IPS DF 6.9 (cell line): Measurements from ENCODE around the gene CRIM1.

Experiments used
- DNase-seq: peaks from one replicate; pipeline ENCODE4 v3.0.0-alpha.2; 2013; ENCODE audit warnings: low read depth, low spot score
- H3K27ac ChIP-seq: one replicate; pipeline ENCODE4 v1.5.1; 2013; ENCODE audit warnings: low read length, control low read depth
- H3K27me3 ChIP-seq: 2 replicates; pipeline ENCODE4 v1.6.1; 2013; ENCODE audit warnings: mild to moderate bottlenecking, low read length; ENCODE audit not compliant: control insufficient read depth, insufficient read depth
- H3K36me3 ChIP-seq: 2 replicates; pipeline ENCODE4 v1.6.1; 2013; ENCODE audit warnings: low read length; ENCODE audit not compliant: control insufficient read depth, insufficient read depth
- H3K4me1 ChIP-seq: 2 replicates; pipeline ENCODE4 v1.6.1; 2013; ENCODE audit warnings: low read length; ENCODE audit not compliant: control insufficient read depth, insufficient read depth
- H3K4me3 ChIP-seq: 2 replicates; pipeline ENCODE4 v1.5.1; 2013; ENCODE audit warnings: mild to moderate bottlenecking, low read length
- H3K9me3 ChIP-seq: 2 replicates; pipeline ENCODE4 v1.6.1; 2013; ENCODE audit warnings: low read length, inconsistent platforms; ENCODE audit not compliant: control insufficient read depth, insufficient read depth
- WGBS: extraction: QIAGEN DNeasy Blood & Tissue Kit; methylation state at CpG from one replicate; pipeline ENCODE4 v1.1.7; 2013; ENCODE audit warnings: mixed read lengths, missing lambda C conversion rate; ENCODE audit not compliant: insufficient read length, insufficient coverage; 5-methylcytosine and 5-hydroxymethylcytosine counted together

The CRIM1 gene

GRCh38 chr2:36509075-36509474, 153.5 kb downstream of the CRIM1 start:
- no peaks in the 10 kb centered on the region for H3K9me3 ChIP-seq
- DNase-seq, result no peak

GRCh38 chr2:36511858-36512603, 156.5 kb downstream of the CRIM1 start:
- Histone ChIP-seq H3K4me1 (no peaks in the 10 kb centered on the region), H3K27me3 (no peaks in the 10 kb centered on the region), H3K9me3 (no peaks in the 10 kb centered on the region), H3K27ac (no peak overlapping the region), H3K36me3 (peaks cover 13% of the 10 kb centered on the region; the same call in 1 of the 2 replicates), H3K4me3 (no peak overlapping the region)
- no peak for DNase-seq
- no CpG with 5 or more reads among the region's 9 CpGs for WGBS

More at GRCh38 chr2:36509075-36509474, 153.5 kb downstream of the CRIM1 start:
- H3K27ac ChIP-seq, result no peak overlapping the region
- no peaks in the 10 kb centered on the region for H3K4me1 ChIP-seq
- H3K4me3 ChIP-seq, result no peak overlapping the region
- H3K27me3 ChIP-seq, result no peaks in the 10 kb centered on the region
- WGBS, result no CpG with 5 or more reads among the region's 6 CpGs
- H3K36me3 ChIP-seq, result peaks cover 9% of the 10 kb centered on the region; the same call in 1 of the 2 replicates

GRCh38 chr2:36512705-36513104, 157.1 kb downstream of the CRIM1 start:
- peaks cover 17% of the 10 kb centered on the region; the same call in 1 of the 2 replicates for H3K36me3 ChIP-seq
- WGBS, result no CpG with 5 or more reads among the region's 3 CpGs

GRCh38 chr2:36513661-36514060, 158.1 kb downstream of the CRIM1 start:
- Histone ChIP-seq H3K9me3 (no peaks in the 10 kb centered on the region), H3K4me1 (no peaks in the 10 kb centered on the region), H3K27me3 (no peaks in the 10 kb centered on the region), H3K36me3 (peaks cover 17% of the 10 kb centered on the region; the same call in 1 of the 2 replicates), H3K27ac (no peak overlapping the region), H3K4me3 (no peak overlapping the region)
- no CpG with 5 or more reads among the region's 2 CpGs for WGBS
- no peak for DNase-seq

More at GRCh38 chr2:36512705-36513104, 157.1 kb downstream of the CRIM1 start:
- H3K27ac ChIP-seq, result no peak overlapping the region
- no peaks in the 10 kb centered on the region for H3K9me3 ChIP-seq
- no peak overlapping the region for H3K4me3 ChIP-seq
- H3K4me1 ChIP-seq, result no peaks in the 10 kb centered on the region
- no peak for DNase-seq
- H3K27me3 ChIP-seq, result no peaks in the 10 kb centered on the region

GRCh38 chr2:36515538-36515937, 160.0 kb downstream of the CRIM1 start:
- no peak overlapping the region for H3K27ac ChIP-seq
- no peaks in the 10 kb centered on the region for H3K4me1 ChIP-seq
- WGBS, result no CpG with 5 or more reads among the region's 7 CpGs
- no peaks in the 10 kb centered on the region for H3K9me3 ChIP-seq
- no peak for DNase-seq
- no peaks in the 10 kb centered on the region for H3K27me3 ChIP-seq
- H3K4me3 ChIP-seq, result no peak overlapping the region
- peaks cover 20% of the 10 kb centered on the region; the same call in 1 of the 2 replicates for H3K36me3 ChIP-seq

- Histone ChIP-seq H3K4me3 (no peak overlapping the region), H3K36me3 (peaks cover 20% of the 10 kb centered on the region; the same call in 1 of the 2 replicates), H3K4me1 (no peaks in the 10 kb centered on the region), H3K9me3 (no peaks in the 10 kb centered on the region), H3K27ac (no peak overlapping the region), H3K27me3 (no peaks in the 10 kb centered on the region)
- no peak for DNase-seq
- no CpG with 5 or more reads among the region's 8 CpGs for WGBS
These were observed 160.7 kb downstream of the CRIM1 start for GRCh38 chr2:36516136-36516870.

- no peak overlapping the region for H3K4me3 ChIP-seq
- WGBS, result no CpG with 5 or more reads among the region's 4 CpGs
- no peaks in the 10 kb centered on the region for H3K4me1 ChIP-seq
- H3K36me3 ChIP-seq, result peaks cover 17% of the 10 kb centered on the region; the same call in 1 of the 2 replicates
- no peaks in the 10 kb centered on the region for H3K9me3 ChIP-seq
- H3K27ac ChIP-seq, result no peak overlapping the region
- DNase-seq, result no peak
- H3K27me3 ChIP-seq, result no peaks in the 10 kb centered on the region
These were observed 164.9 kb downstream of the CRIM1 start for GRCh38 chr2:36520431-36520830.

- H3K36me3 ChIP-seq, result peaks cover 9% of the 10 kb centered on the region; the same call in 1 of the 2 replicates
- H3K27ac ChIP-seq, result no peak overlapping the region
- WGBS, result no CpG with 5 or more reads among the region's 4 CpGs
- no peaks in the 10 kb centered on the region for H3K9me3 ChIP-seq
- H3K4me3 ChIP-seq, result no peak overlapping the region
- H3K27me3 ChIP-seq, result no peaks in the 10 kb centered on the region
- no peak for DNase-seq
- H3K4me1 ChIP-seq, result no peaks in the 10 kb centered on the region
These were observed 167.6 kb downstream of the CRIM1 start for GRCh38 chr2:36523153-36523552.

GRCh38 chr2:36525245-36525644, 169.7 kb downstream of the CRIM1 start:
- no CpG with 5 or more reads among the region's 5 CpGs for WGBS
- Histone ChIP-seq H3K36me3 (peaks cover 6% of the 10 kb centered on the region; the same call in 1 of the 2 replicates), H3K9me3 (no peaks in the 10 kb centered on the region)

GRCh38 chr2:36526226-36526625, 170.6 kb downstream of the CRIM1 start:
- Histone ChIP-seq H3K4me1 (no peaks in the 10 kb centered on the region), H3K27me3 (no peaks in the 10 kb centered on the region), H3K4me3 (no peak overlapping the region), H3K36me3 (peaks cover 6% of the 10 kb centered on the region; the same call in 1 of the 2 replicates), H3K9me3 (no peaks in the 10 kb centered on the region), H3K27ac (no peak overlapping the region)
- no peak for DNase-seq
- WGBS, result no CpG with 5 or more reads among the region's 2 CpGs

More at GRCh38 chr2:36525245-36525644, 169.7 kb downstream of the CRIM1 start:
- no peaks in the 10 kb centered on the region for H3K4me1 ChIP-seq
- H3K27me3 ChIP-seq, result no peaks in the 10 kb centered on the region
- no peak for DNase-seq
- no peak overlapping the region for H3K27ac ChIP-seq
- no peak overlapping the region for H3K4me3 ChIP-seq
